HTERT RPE-1 (cell line): ENCODE data around the gene ZNF280D.

Experiments
- in situ Hi-C: fragments of 300-500 bp; cut with MboI; formaldehyde crosslinking; loops from 4 replicates; pipeline ENCODE4 v1.14.3; 2020; ENCODE audit warnings: low sequenced_read_pairs

Gene ZNF280D

GRCh38 chr15:56653787-56654186, 79.5 kb downstream of the ZNF280D start:
- in situ Hi-C loops, result no loop called here

- in situ Hi-C loops, result no loop called here
Observed at GRCh38 chr15:56653107-56653506, 80.2 kb downstream of the ZNF280D start.

- in situ Hi-C loops, result no loop called here
Observed at GRCh38 chr15:56648311-56648710, 85.0 kb downstream of the ZNF280D start.

GRCh38 chr15:56640549-56640948, 92.8 kb downstream of the ZNF280D start:
- in situ Hi-C loops, result no loop called here

GRCh38 chr15:56640127-56640526, 93.2 kb downstream of the ZNF280D start:
- in situ Hi-C loops, result no loop called here

GRCh38 chr15:56639631-56640030, 93.7 kb downstream of the ZNF280D start:
- in situ Hi-C loops, result no loop called here

- in situ Hi-C loops, result no loop called here
Observed at GRCh38 chr15:56631765-56632164, 101.5 kb downstream of the ZNF280D start.

- in situ Hi-C loops, result no loop called here
Observed at GRCh38 chr15:56628893-56629532, 104.3 kb downstream of the ZNF280D start.

GRCh38 chr15:56619887-56620286, 113.4 kb downstream of the ZNF280D start:
- in situ Hi-C loops, result no loop called here

- in situ Hi-C loops, result no loop called here
Observed at GRCh38 chr15:56617628-56618027, 115.7 kb downstream of the ZNF280D start.

GRCh38 chr15:56616551-56616950, 116.8 kb downstream of the ZNF280D start:
- in situ Hi-C loops, result no loop called here

- in situ Hi-C loops, result no loop called here
Observed at GRCh38 chr15:56613811-56614210, 119.5 kb downstream of the ZNF280D start.

- in situ Hi-C loops, result no loop called here
Observed at GRCh38 chr15:56608993-56609392, 124.3 kb downstream of the ZNF280D start.

- in situ Hi-C loops, result no loop called here
Observed at GRCh38 chr15:56608140-56608778, 125.0 kb downstream of the ZNF280D start.

- in situ Hi-C loops, result no loop called here
Observed at GRCh38 chr15:56602253-56602652, 131.1 kb downstream of the ZNF280D start.

GRCh38 chr15:56600380-56600779, 132.9 kb downstream of the ZNF280D start:
- in situ Hi-C loops, result no loop called here

GRCh38 chr15:56598991-56599390, 134.3 kb downstream of the ZNF280D start:
- in situ Hi-C loops, result no loop called here

GRCh38 chr15:56587686-56588085, 145.6 kb downstream of the ZNF280D start:
- in situ Hi-C loops, result no loop called here

GRCh38 chr15:56586206-56586605, 147.1 kb downstream of the ZNF280D start:
- in situ Hi-C loops, result no loop called here

GRCh38 chr15:56582785-56583184, 150.5 kb downstream of the ZNF280D start:
- in situ Hi-C loops, result no loop called here
